K562 (cell line): ENCODE data around the gene INHA. TPM values are rescaled to one million over a fixed set of nuclear protein-coding genes. Genes with fewer than 3 reads are reported as not detected.

Source experiments
- ATAC-seq: fragments of 200-7000 bp; cut with Tn5 transposase; 3 replicates; pipeline ENCODE4 v1.9.1; 2020; ENCODE audit warnings: moderate library complexity
- BruUV-seq: library from RNA; stranded (reverse); fragments of 400-500 nt; replicated peaks from 2 replicates; lab custom pipeline; 2021; lab: Mats Ljungman, UMichigan
- CTCF ChIA-PET: fragments of 300-600 bp; formaldehyde crosslinking; extraction: SDS; loops from one replicate; lab custom pipeline; 2021; ENCODE audit warnings: low intra/inter-chr PET ratio; lab: Yijun Ruan, JAX
- POLR2A ChIA-PET: fragments of 300-600, 350-650 bp; sonication (Branson Sonifier 250); formaldehyde crosslinking; extraction: SDS; loops from one replicate; lab custom pipeline; 2021; ENCODE audit warnings: antibody characterized with exemption, inconsistent platforms; lab: Yijun Ruan, JAX
- DNase-seq, 4 experiments: peaks; one replicate each; pipeline versions ENCODE4 v3.0.0 to v3.0.0-alpha.2; 2011 to 2018; ENCODE audit warnings: low spot score in 3 of 4, mixed read lengths in 3 of 4; ENCODE audit errors: extremely low read depth in 1 of 4
- FAIRE-seq: peaks from 2 replicates; lab custom pipeline; 2011; peaks lifted over from hg19 to GRCh38; lab: Jason Lieb, UNC
- H2AFZ ChIP-seq: 2 replicates; pipeline ENCODE4 v1.6.0; 2011; ENCODE audit warnings: low read depth, low read length, control low read depth, inconsistent platforms
- H3K27ac ChIP-seq: fragments of 200-600 bp; 3 replicates; pipeline ENCODE4 v1.8.0; 2011; ENCODE audit warnings: low read depth, mild to moderate bottlenecking, control low read depth, inconsistent platforms, low read length, moderate library complexity, mixed read lengths; ENCODE audit errors: extremely low read depth
- H3K27me3 ChIP-seq, 2 experiments: fragments of 300-600 bp in 1 of 2; 2 replicates in 1 of 2; 3 replicates in 1 of 2; pipeline versions ENCODE4 v1.6.0 to v1.8.0; 2011; ENCODE audit warnings: inconsistent platforms in 2 of 2, low read length in 2 of 2, mild to moderate bottlenecking in 1 of 2, mixed read lengths in 1 of 2, moderate library complexity in 1 of 2; ENCODE audit not compliant: control insufficient read depth in 2 of 2, insufficient read depth in 2 of 2
- H3K36me3 ChIP-seq: fragments of 300-600 bp; 3 replicates; pipeline ENCODE4 v1.8.0; 2011; ENCODE audit warnings: mild to moderate bottlenecking, low read length, inconsistent platforms; ENCODE audit not compliant: control insufficient read depth, insufficient read depth
- H3K4me1 ChIP-seq, 2 experiments: fragments of 200-600 bp in 1 of 2; replicated peaks in 1 of 2; 2 replicates in 1 of 2; 3 replicates in 1 of 2; pipeline versions ENCODE4 v1.5.1 to v1.8.0; 2011; ENCODE audit warnings: inconsistent platforms in 2 of 2, low read length in 2 of 2, mild to moderate bottlenecking in 1 of 2, mixed read lengths in 1 of 2, moderate library complexity in 1 of 2; ENCODE audit not compliant: control insufficient read depth in 2 of 2, insufficient read depth in 2 of 2
- H3K4me2 ChIP-seq: 2 replicates; pipeline ENCODE4 v1.6.1; 2011; ENCODE audit warnings: low read length, control low read depth, inconsistent platforms, mixed read lengths; ENCODE audit not compliant: insufficient read depth
- H3K4me3 ChIP-seq: fragments of 200-600 bp; sonication (generic), shearing (Covaris generic); 2 replicates; pipeline ENCODE4 v1.5.1; 2016; ENCODE audit warnings: control low read depth, inconsistent platforms
- H3K79me2 ChIP-seq: fragments of 200-600 bp; 3 replicates; pipeline ENCODE4 v1.8.0; 2011; ENCODE audit warnings: low read length, inconsistent platforms; ENCODE audit not compliant: control insufficient read depth, insufficient read depth
- H3K9ac ChIP-seq, 2 experiments: 2 replicates each; pipeline versions ENCODE4 v1.6.0 to v1.6.1; 2011; ENCODE audit warnings: low read depth in 2 of 2, low read length in 2 of 2, control low read depth in 1 of 2, inconsistent platforms in 1 of 2, mild to moderate bottlenecking in 1 of 2, mixed read lengths in 1 of 2; ENCODE audit not compliant: insufficient read depth in 1 of 2
- H3K9me1 ChIP-seq: one replicate; pipeline ENCODE4 v1.6.0; 2011; ENCODE audit warnings: inconsistent platforms, mild to moderate bottlenecking, low read length, moderate library complexity; ENCODE audit not compliant: control insufficient read depth, insufficient read depth
- H3K9me3 ChIP-seq: replicated peaks from 2 replicates; pipeline ENCODE4 v1.5.1; 2011; ENCODE audit warnings: low read depth, low read length, inconsistent platforms; ENCODE audit not compliant: control insufficient read depth, insufficient read depth
- H4K20me1 ChIP-seq: replicated peaks from 2 replicates; pipeline ENCODE4 v1.6.1; 2011; ENCODE audit warnings: low read length, inconsistent platforms, mixed read lengths; ENCODE audit not compliant: control insufficient read depth, insufficient read depth
- ASH1L ChIP-seq: fragments of 450-650 bp; IDR thresholded peaks from 2 replicates; pipeline ENCODE4 v1.6.1; 2018; ENCODE audit warnings: borderline replicate concordance, mild to moderate bottlenecking, low read depth; ENCODE audit not compliant: partially characterized antibody
- ELF2 ChIP-seq: fragments of 250-450 bp; sonication (Bioruptor Pico); IDR thresholded peaks from 2 replicates; pipeline ENCODE4 v1.5.0; 2021; ENCODE audit warnings: mild to moderate bottlenecking
- NFATC3 ChIP-seq: fragments of 450-650 bp; IDR thresholded peaks from 2 replicates; pipeline ENCODE4 v1.6.1; 2017; ENCODE audit warnings: mild to moderate bottlenecking
- PHTF2 ChIP-seq: fragments of 250-450 bp; sonication (Bioruptor Pico); IDR thresholded peaks from 2 replicates; pipeline ENCODE4 v1.5.0; 2021; ENCODE audit warnings: mild to moderate bottlenecking
- RFX7 ChIP-seq: fragments of 250-450 bp; sonication (Bioruptor Pico); IDR thresholded peaks from 2 replicates; pipeline ENCODE4 v1.5.1; 2021; ENCODE audit warnings: mild to moderate bottlenecking
- WGBS: fragments of 100-300 bp; shearing (Covaris generic); methylation state at CpG from one replicate; pipeline ENCODE4 v1.1.6; 2016; ENCODE audit warnings: low coverage, mixed read lengths; ENCODE audit not compliant: insufficient coverage; ENCODE audit errors: missing lambda C conversion rate; 5-methylcytosine and 5-hydroxymethylcytosine counted together
- in situ Hi-C: fragments of 300-500 bp; cut with MboI; formaldehyde crosslinking; loops from 4 replicates; pipeline ENCODE4 v1.15.0; 2018; ENCODE audit warnings: inconsistent platforms, mixed read lengths
- intact Hi-C: fragments of 100-400 bp; cut with micrococcal nuclease; formaldehyde crosslinking; loops from 2 replicates; pipeline ENCODE4 v1.14.2; 2022
- microRNA-seq: library from miRNA; unstranded; fragments of <30 nt; microRNA quantifications from one replicate; pipeline ENCODE4, GENCODE V29; 2018; ENCODE audit warnings: borderline microRNAs expressed
- polyA plus RNA-seq, 8 experiments: library from polyadenylated mRNA; depleted of rRNA in 4 of 8; stranded (reverse) in 5 of 8; unstranded in 3 of 8; fragments of >200 nt; fragmentation: Nextera tagmentation in 2 of 8; fragmentation: Illumina TruSeq in 1 of 8; extraction: Ambion mirVana in 2 of 8; extraction: Trizol in 1 of 8; gene quantifications; 2 replicates each; pipeline versions ENCODE4 v1.2.1 to v1.2.3, GENCODE V29; 2011 to 2014; ENCODE audit warnings: inconsistent platforms in 1 of 8, missing spikeins in 1 of 8
- small RNA-seq: library from RNA; depleted of rRNA; stranded (forward); fragments of <200 nt; gene quantifications from one replicate; pipeline ENCODE3, GENCODE V24; 2014
- total RNA-seq, 7 experiments: library from RNA; depleted of rRNA in 6 of 7; stranded (reverse); fragments of >200 nt in 6 of 7; fragmentation: Illumina TruSeq in 2 of 7; extraction: Trizol in 2 of 7; gene quantifications; 2 replicates each; pipeline versions ENCODE4 v1.2.1 to v1.2.3, GENCODE V29; 2011 to 2021; ENCODE audit warnings: low replicate concordance in 1 of 7

Gene INHA
- total and polyA plus RNA-seq, 9 of the 15 experiments (the other 6 are each of a cell fraction or from before 2014, with no cell fraction given): 0.07 to 1.9 (median 0.40) TPM

GRCh38 chr2:219625179-219625578, 53.1 kb downstream of the INHA start:
- no peak overlapping the region for H3K27ac ChIP-seq
- TF ChIP-seq RFX7 (CRISPR knock-in tag) (no peak), ELF2 (CRISPR knock-in tag) (no peak), NFATC3 (no peak), ASH1L (no peak), PHTF2 (no peak)
- TF ChIP-seq, all 486 proteins: peak for 0
- H2AFZ ChIP-seq: no peak overlapping the region
- DNase-seq (no peak), FAIRE-seq (no peak), ATAC-seq (no peak)
- no TSS peak for BruUV-seq
- ChIA-PET POLR2A (no interaction called here), CTCF (no interaction called here)
- H3K4me1 ChIP-seq: peaks cover 0 to 32% of the 10 kb centered on the region in 2 experiments; a peak in 2 of 5 replicates
- in situ Hi-C loops: no loop called here
- no peak overlapping the region for H3K4me3 ChIP-seq
- H3K4me2 ChIP-seq: no peak overlapping the region
- 27% methylated on average over 5 of the region's 5 CpGs for WGBS
- no peaks in the 10 kb centered on the region for H3K79me2 ChIP-seq
- no peaks in the 10 kb centered on the region for H3K36me3 ChIP-seq
- H3K9ac ChIP-seq: no peak overlapping the region
- no peaks in the 10 kb centered on the region for H4K20me1 ChIP-seq
- no peaks in the 10 kb centered on the region for H3K9me3 ChIP-seq
- peaks cover 2 to 16% of the 10 kb centered on the region in 2 experiments; a peak in 1 of 5 replicates for H3K27me3 ChIP-seq
- intact Hi-C loops: loop anchor here (5.0 kb wide), 1 partner anchor 83 kb away; the partner anchor contains the start of genes CHPF and TMEM198
- no peaks in the 10 kb centered on the region for H3K9me1 ChIP-seq

Small RNAs within 50 kb of the gene (microRNA-seq; reads per million reads assigned to microRNA genes)
- gene MIR3132: 0.36 reads per million

Small RNAs within 50 kb of the gene (small RNA-seq; reads per million reads assigned to genes)
- gene MIR3132 (not detected), gene RN7SKP213 (not detected)

Other genes with a start within 250 kb of the INHA start
Only the 7 nearest of the 11 such genes appear.
- gene GMPPA, start 73.4 kb upstream of the INHA start, total RNA-seq (2014; rRNA removed): 66.7 and 93.8 TPM in 2 replicates
- gene GMPPA, start 73.4 kb upstream of the INHA start, total RNA-seq (2014; rRNA removed; fragmentation: Illumina TruSeq; extraction: Trizol): 38.5 and 47.9 TPM in 2 replicates
- gene GMPPA, start 73.4 kb upstream of the INHA start, total RNA-seq (2015; rRNA removed; fragmentation: Illumina TruSeq; extraction: Trizol): 59.6 and 65.4 TPM in 2 replicates
- 69.7 and 71.3 TPM in 2 replicates for gene GMPPA, start 73.4 kb upstream of the INHA start, total RNA-seq (2021)
- 101 and 108 TPM in 2 replicates for gene GMPPA, start 73.4 kb upstream of the INHA start, polyA plus RNA-seq (2011; rRNA removed)
- gene GMPPA, start 73.4 kb upstream of the INHA start, polyA plus RNA-seq (2014; fragmentation: Illumina TruSeq; extraction: Trizol): 82.1 and 90.5 TPM in 2 replicates
- 10 to 100 TPM in 1 of 2 experiments, 1 to 10 TPM in 1; 7.0 to 24.7 TPM for gene GMPPA, start 73.4 kb upstream of the INHA start, polyA plus RNA-seq (2014; fragmentation: Nextera tagmentation; extraction: Ambion mirVana)
- 71.2 and 75.4 TPM in 2 replicates for gene GMPPA, start 73.4 kb upstream of the INHA start, polyA plus RNA-seq (2014; rRNA removed)
- gene ASIC4, start 57.8 kb upstream of the INHA start, total RNA-seq (2014; rRNA removed): 17.7 and 24.8 TPM in 2 replicates
- 2.3 and 3.8 TPM in 2 replicates for gene ASIC4, start 57.8 kb upstream of the INHA start, total RNA-seq (2014; rRNA removed; fragmentation: Illumina TruSeq; extraction: Trizol)
- 9.6 and 9.8 TPM in 2 replicates for gene ASIC4, start 57.8 kb upstream of the INHA start, total RNA-seq (2015; rRNA removed; fragmentation: Illumina TruSeq; extraction: Trizol)
- 13.5 and 14.7 TPM in 2 replicates for gene ASIC4, start 57.8 kb upstream of the INHA start, total RNA-seq (2021)
- gene ASIC4, start 57.8 kb upstream of the INHA start, polyA plus RNA-seq (2011; rRNA removed): 2.5 and 8.6 TPM in 2 replicates
- 4.8 and 5.0 TPM in 2 replicates for gene ASIC4, start 57.8 kb upstream of the INHA start, polyA plus RNA-seq (2014; fragmentation: Illumina TruSeq; extraction: Trizol)
- gene ASIC4, start 57.8 kb upstream of the INHA start, polyA plus RNA-seq (2014; fragmentation: Nextera tagmentation; extraction: Ambion mirVana): under 1 TPM; 0.07 to 0.08 TPM
- 19.0 and 19.2 TPM in 2 replicates for gene ASIC4, start 57.8 kb upstream of the INHA start, polyA plus RNA-seq (2014; rRNA removed)
- gene CHPF, start 28.5 kb upstream of the INHA start, total RNA-seq (2014; rRNA removed): 57.2 and 67.6 TPM in 2 replicates
- gene CHPF, start 28.5 kb upstream of the INHA start, total RNA-seq (2014; rRNA removed; fragmentation: Illumina TruSeq; extraction: Trizol): 1.5 and 2.0 TPM in 2 replicates
- gene CHPF, start 28.5 kb upstream of the INHA start, total RNA-seq (2015; rRNA removed; fragmentation: Illumina TruSeq; extraction: Trizol): 7.9 and 9.0 TPM in 2 replicates
- gene CHPF, start 28.5 kb upstream of the INHA start, total RNA-seq (2021): 40.1 and 41.1 TPM in 2 replicates
- gene CHPF, start 28.5 kb upstream of the INHA start, polyA plus RNA-seq (2011; rRNA removed): 9.9 and 14.8 TPM in 2 replicates
- gene CHPF, start 28.5 kb upstream of the INHA start, polyA plus RNA-seq (2014; fragmentation: Illumina TruSeq; extraction: Trizol): 2.6 and 11.5 TPM in 2 replicates
- under 1 TPM; 0.15 to 0.35 TPM for gene CHPF, start 28.5 kb upstream of the INHA start, polyA plus RNA-seq (2014; fragmentation: Nextera tagmentation; extraction: Ambion mirVana)
- 31.8 and 32.1 TPM in 2 replicates for gene CHPF, start 28.5 kb upstream of the INHA start, polyA plus RNA-seq (2014; rRNA removed)
- 1.1 and 2.5 TPM in 2 replicates for gene TMEM198, start 28.3 kb upstream of the INHA start, total RNA-seq (2014; rRNA removed)
- 0.38 and 0.47 TPM in 2 replicates for gene TMEM198, start 28.3 kb upstream of the INHA start, total RNA-seq (2014; rRNA removed; fragmentation: Illumina TruSeq; extraction: Trizol)
- gene TMEM198, start 28.3 kb upstream of the INHA start, total RNA-seq (2015; rRNA removed; fragmentation: Illumina TruSeq; extraction: Trizol): 0.98 and 1.1 TPM in 2 replicates
- 2.4 and 3.8 TPM in 2 replicates for gene TMEM198, start 28.3 kb upstream of the INHA start, total RNA-seq (2021)
- gene TMEM198, start 28.3 kb upstream of the INHA start, polyA plus RNA-seq (2011; rRNA removed): 1.1 and 2.2 TPM in 2 replicates
- gene TMEM198, start 28.3 kb upstream of the INHA start, polyA plus RNA-seq (2014; fragmentation: Illumina TruSeq; extraction: Trizol): 1.0 and 1.3 TPM in 2 replicates
- gene TMEM198, start 28.3 kb upstream of the INHA start, polyA plus RNA-seq (2014; fragmentation: Nextera tagmentation; extraction: Ambion mirVana): under 1 TPM; 0.03 TPM
- gene TMEM198, start 28.3 kb upstream of the INHA start, polyA plus RNA-seq (2014; rRNA removed): 2.5 and 2.7 TPM in 2 replicates
- gene OBSL1, start 771 bp upstream of the INHA start, total RNA-seq (2014; rRNA removed): 14.9 and 19.2 TPM in 2 replicates
- gene OBSL1, start 771 bp upstream of the INHA start, total RNA-seq (2014; rRNA removed; fragmentation: Illumina TruSeq; extraction: Trizol): 2.5 and 3.0 TPM in 2 replicates
- 8.6 and 9.6 TPM in 2 replicates for gene OBSL1, start 771 bp upstream of the INHA start, total RNA-seq (2015; rRNA removed; fragmentation: Illumina TruSeq; extraction: Trizol)
- gene OBSL1, start 771 bp upstream of the INHA start, total RNA-seq (2021): 24.5 and 26.6 TPM in 2 replicates
- 10.2 and 14.7 TPM in 2 replicates for gene OBSL1, start 771 bp upstream of the INHA start, polyA plus RNA-seq (2011; rRNA removed)
- 6.8 and 12.6 TPM in 2 replicates for gene OBSL1, start 771 bp upstream of the INHA start, polyA plus RNA-seq (2014; fragmentation: Illumina TruSeq; extraction: Trizol)
- 1 to 10 TPM; 1.2 to 1.9 TPM for gene OBSL1, start 771 bp upstream of the INHA start, polyA plus RNA-seq (2014; fragmentation: Nextera tagmentation; extraction: Ambion mirVana)
- 19.3 and 19.8 TPM in 2 replicates for gene OBSL1, start 771 bp upstream of the INHA start, polyA plus RNA-seq (2014; rRNA removed)
- gene STK11IP, start 25.5 kb downstream of the INHA start, total RNA-seq (2014; rRNA removed): 8.5 and 10.3 TPM in 2 replicates
- gene STK11IP, start 25.5 kb downstream of the INHA start, total RNA-seq (2014; rRNA removed; fragmentation: Illumina TruSeq; extraction: Trizol): 3.3 TPM in 2 replicates
- gene STK11IP, start 25.5 kb downstream of the INHA start, total RNA-seq (2015; rRNA removed; fragmentation: Illumina TruSeq; extraction: Trizol): 5.6 and 6.5 TPM in 2 replicates
- 20.6 and 21.7 TPM in 2 replicates for gene STK11IP, start 25.5 kb downstream of the INHA start, total RNA-seq (2021)
- 4.7 and 14.4 TPM in 2 replicates for gene STK11IP, start 25.5 kb downstream of the INHA start, polyA plus RNA-seq (2011; rRNA removed)
- gene STK11IP, start 25.5 kb downstream of the INHA start, polyA plus RNA-seq (2014; fragmentation: Illumina TruSeq; extraction: Trizol): 7.3 and 10.6 TPM in 2 replicates
- gene STK11IP, start 25.5 kb downstream of the INHA start, polyA plus RNA-seq (2014; fragmentation: Nextera tagmentation; extraction: Ambion mirVana): under 1 TPM; 0.52 to 0.89 TPM
- 9.0 and 12.6 TPM in 2 replicates for gene STK11IP, start 25.5 kb downstream of the INHA start, polyA plus RNA-seq (2014; rRNA removed)
- gene SLC4A3, start 55.3 kb downstream of the INHA start, total RNA-seq (2014; rRNA removed): not detected in 2 replicates
- gene SLC4A3, start 55.3 kb downstream of the INHA start, total RNA-seq (2014; rRNA removed; fragmentation: Illumina TruSeq; extraction: Trizol): not detected in 2 replicates
- gene SLC4A3, start 55.3 kb downstream of the INHA start, total RNA-seq (2015; rRNA removed; fragmentation: Illumina TruSeq; extraction: Trizol): 0.04 TPM in 1 of 2 replicates, not detected in the other
- 0.04 and 0.31 TPM in 2 replicates for gene SLC4A3, start 55.3 kb downstream of the INHA start, total RNA-seq (2021)
- gene SLC4A3, start 55.3 kb downstream of the INHA start, polyA plus RNA-seq (2011; rRNA removed): 0.26 and 0.76 TPM in 2 replicates
- 0.04 TPM in 1 of 2 replicates, not detected in the other for gene SLC4A3, start 55.3 kb downstream of the INHA start, polyA plus RNA-seq (2014; fragmentation: Illumina TruSeq; extraction: Trizol)
- gene SLC4A3, start 55.3 kb downstream of the INHA start, polyA plus RNA-seq (2014; fragmentation: Nextera tagmentation; extraction: Ambion mirVana): not detected
- gene SLC4A3, start 55.3 kb downstream of the INHA start, polyA plus RNA-seq (2014; rRNA removed): 0.05 and 0.11 TPM in 2 replicates